ENCODE data around the gene CFAP73. TPM values are rescaled to one million over a fixed set of nuclear protein-coding genes. Genes with fewer than 3 reads are reported as not detected.
A peak's percentile ranks its signal among the peaks of the same experiment; 100 is the strongest.
"Not testable (repeated sequence)": the region's sequence is repeated elsewhere in the genome, so short reads cannot be mapped to it uniquely, and the experiment has no call there.

Gene CFAP73
- total and polyA plus RNA-seq, 4 experiments from 2014 or later: 0.18 TPM; not detected in 3

GRCh38 chr12:113136128-113136989 is 13.2 kb upstream of the CFAP73 start:
- Mint-ChIP-seq H3K4me3 (peak overlapping the region; percentile 56 to 90 (median 80)), H3K36me3 (no peaks in the 10 kb centered on the region), H3K4me1 (peaks cover 4 to 19% (median 11%) of the 10 kb centered on the region in 4 donors), H3K27me3 (peaks cover 3% of the 10 kb centered on the region in 2 donors), H3K27ac (peak overlapping the region; percentile 26 to 91 (median 84)), H3K9me3 (no peaks in the 10 kb centered on the region)
- Histone ChIP-seq H3K36me3 (ENCODE audit: insufficient read depth, low read length) (no peaks in the 10 kb centered on the region), H3K4me3 (ENCODE audit: low read length in 2 of 2) (peak overlapping the region; percentile 34), H3K4me1 (ENCODE audit: insufficient read depth, low read length) (peaks cover 20% of the 10 kb centered on the region), H3K9me3 (ENCODE audit: control insufficient read depth in 1 of 2, low read length in 2 of 2) (no peaks in the 10 kb centered on the region), H3K27ac (ENCODE audit: low read depth, low read length) (no peak overlapping the region), H3K27me3 (ENCODE audit: insufficient read depth, low read length) (no peaks in the 10 kb centered on the region)
- POLR2A ChIA-PET (ENCODE audit: partially characterized antibody): no interaction called here
- CTCF ChIA-PET (ENCODE audit: partially characterized antibody): interaction anchor here (4.1 kb wide), 1 partner anchor 17 kb away, joined by 15 read pairs; no protein-coding TSS in a partner anchor
- intact Hi-C loops (cut with micrococcal nuclease): no loop called here
- peak; percentile 55 to 80 (median 56) for DNase-seq

DNA sequence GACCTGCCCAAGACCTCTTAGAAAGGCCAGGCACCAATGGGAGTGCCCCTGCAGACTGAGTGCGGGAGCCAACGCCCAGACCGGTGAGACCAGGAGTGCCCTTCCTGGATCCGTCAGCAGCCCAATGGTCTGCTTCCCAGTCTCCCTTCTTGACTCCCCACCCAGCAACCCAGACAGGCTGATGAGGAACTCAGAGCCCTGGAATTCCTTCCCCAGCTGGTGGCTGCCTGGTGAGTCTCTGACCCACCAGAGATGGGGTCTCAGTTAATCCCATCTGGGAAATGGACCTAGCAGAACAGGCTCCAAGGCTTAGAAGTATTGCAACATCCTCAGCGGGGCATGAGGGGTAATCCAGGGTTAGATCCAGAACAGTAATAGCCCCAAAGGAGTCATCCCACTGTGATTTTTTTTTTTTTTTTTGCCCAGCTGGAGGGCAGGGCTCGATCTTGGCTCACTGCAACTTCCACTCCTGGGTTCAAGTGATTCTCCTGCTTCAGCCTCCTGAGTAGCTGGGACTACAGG is 12.5 kb upstream of the CFAP73 start:
- no peaks in the 10 kb centered on the region for H3K36me3 ChIP-seq (ENCODE audit: insufficient read depth, low read length)
- no peak for DNase-seq
- Mint-ChIP-seq H3K4me1 (peaks cover 4 to 19% (median 11%) of the 10 kb centered on the region in 4 donors), H3K9me3 (no peaks in the 10 kb centered on the region), H3K4me3 (peak overlapping the region in 1 of 8 donors; percentile 17), H3K27ac (no peak overlapping the region), H3K36me3 (no peaks in the 10 kb centered on the region), H3K27me3 (peaks cover 3% of the 10 kb centered on the region in 2 donors)
- peaks cover 20% of the 10 kb centered on the region for H3K4me1 ChIP-seq (ENCODE audit: insufficient read depth, low read length)
- ChIA-PET CTCF (ENCODE audit: partially characterized antibody) (interaction anchor here (0.8 to 4.1 kb wide), 3 partner anchors 16 to 89 kb away, joined by 3 to 15 read pairs (median 5); no protein-coding TSS in a partner anchor), POLR2A (ENCODE audit: partially characterized antibody) (no interaction called here)
- intact Hi-C loops (cut with micrococcal nuclease): no loop called here
- no peaks in the 10 kb centered on the region for H3K9me3 ChIP-seq (ENCODE audit: control insufficient read depth in 1 of 2, low read length in 2 of 2)
- H3K4me3 ChIP-seq (ENCODE audit: low read length in 2 of 2): no peak overlapping the region
- no peaks in the 10 kb centered on the region for H3K27me3 ChIP-seq (ENCODE audit: insufficient read depth, low read length)
- H3K27ac ChIP-seq (ENCODE audit: low read depth, low read length): no peak overlapping the region

DNA sequence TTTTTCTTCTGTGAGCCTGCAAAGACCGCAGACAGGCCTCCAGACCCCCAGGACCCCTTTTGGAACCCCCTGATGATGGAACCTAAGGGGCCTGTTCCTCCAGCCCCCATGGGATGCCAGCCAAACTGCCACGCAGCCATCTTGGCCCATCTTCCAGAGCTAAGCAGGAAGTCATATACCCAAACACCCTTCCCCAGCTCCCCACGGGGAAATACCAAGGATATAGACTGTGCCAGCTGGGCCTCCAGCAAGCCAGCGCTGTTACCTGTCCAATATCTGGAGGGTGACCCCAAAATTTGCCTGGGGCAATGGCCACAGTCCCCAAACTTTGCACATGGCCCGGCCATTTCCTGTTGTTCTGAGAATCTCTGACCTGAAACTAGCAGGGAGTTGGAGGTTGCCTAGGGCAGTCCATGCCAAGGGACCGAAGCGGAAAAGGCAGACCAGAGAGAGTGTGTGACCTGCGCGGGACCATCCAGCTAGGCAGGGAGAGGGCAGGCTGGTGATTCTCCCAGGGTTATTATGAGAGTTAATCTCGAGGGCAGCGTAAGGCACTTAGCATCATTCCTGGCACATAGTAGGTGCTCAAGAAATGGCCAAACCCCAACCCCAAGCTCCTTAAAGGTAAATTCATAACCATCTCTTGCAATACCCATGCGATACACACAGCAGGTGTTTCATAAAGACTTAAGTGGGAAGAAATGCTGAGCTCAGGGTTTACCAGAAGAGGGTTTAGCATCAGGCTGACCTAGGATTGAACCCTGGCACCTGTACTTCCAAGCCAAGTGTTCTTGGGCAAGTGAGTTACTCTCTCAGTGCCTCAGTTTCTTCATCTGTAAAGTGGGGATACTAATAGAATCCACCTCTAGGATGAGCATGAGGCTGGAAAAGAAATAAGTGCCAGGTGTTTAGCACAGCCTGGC is 11.4 kb upstream of the CFAP73 start:
- POLR2A ChIA-PET (ENCODE audit: partially characterized antibody): no interaction called here
- Histone ChIP-seq H3K9me3 (ENCODE audit: control insufficient read depth in 1 of 2, low read length in 2 of 2) (no peaks in the 10 kb centered on the region), H3K27ac (ENCODE audit: low read depth, low read length) (no peak overlapping the region), H3K4me1 (ENCODE audit: insufficient read depth, low read length) (peaks cover 20% of the 10 kb centered on the region), H3K4me3 (ENCODE audit: low read length in 2 of 2) (no peak overlapping the region), H3K27me3 (ENCODE audit: insufficient read depth, low read length) (no peaks in the 10 kb centered on the region), H3K36me3 (ENCODE audit: insufficient read depth, low read length) (no peaks in the 10 kb centered on the region)
- Mint-ChIP-seq H3K27ac (no peak overlapping the region), H3K27me3 (peaks cover 3% of the 10 kb centered on the region in 2 donors), H3K4me3 (no peak overlapping the region), H3K9me3 (no peaks in the 10 kb centered on the region), H3K36me3 (no peaks in the 10 kb centered on the region), H3K4me1 (peaks cover 4 to 19% (median 11%) of the 10 kb centered on the region in 4 donors)
- DNase-seq: no peak
- CTCF ChIA-PET (ENCODE audit: partially characterized antibody): interaction anchor here (0.5 to 4.1 kb wide), 5 partner anchors 8 to 90 kb away, joined by 3 to 15 read pairs (median 4); no protein-coding TSS in a partner anchor
- intact Hi-C loops (cut with micrococcal nuclease): no loop called here

DNA sequence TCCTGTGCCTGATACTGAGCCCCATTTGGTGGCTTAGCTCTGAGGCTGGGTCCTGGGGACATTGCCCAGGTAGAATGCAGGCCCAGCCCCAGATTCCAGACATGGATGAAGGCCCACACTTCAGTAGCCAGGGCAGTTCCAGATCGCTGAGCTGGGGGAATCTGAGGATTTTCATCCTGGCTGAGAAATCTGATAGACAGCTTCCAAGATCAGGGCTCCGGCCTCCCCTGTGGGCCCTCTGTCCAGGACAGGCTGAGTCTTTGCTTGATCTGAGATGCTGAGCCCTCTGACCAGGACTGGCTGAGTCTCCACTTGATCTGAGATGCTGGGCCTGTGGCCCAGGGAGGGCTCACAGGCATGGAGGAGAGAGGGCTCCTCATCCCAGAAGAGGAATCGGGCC is 10.7 kb upstream of the CFAP73 start:
- H3K4me3 Mint-ChIP-seq: no peak overlapping the region
- no peak for DNase-seq

DNA sequence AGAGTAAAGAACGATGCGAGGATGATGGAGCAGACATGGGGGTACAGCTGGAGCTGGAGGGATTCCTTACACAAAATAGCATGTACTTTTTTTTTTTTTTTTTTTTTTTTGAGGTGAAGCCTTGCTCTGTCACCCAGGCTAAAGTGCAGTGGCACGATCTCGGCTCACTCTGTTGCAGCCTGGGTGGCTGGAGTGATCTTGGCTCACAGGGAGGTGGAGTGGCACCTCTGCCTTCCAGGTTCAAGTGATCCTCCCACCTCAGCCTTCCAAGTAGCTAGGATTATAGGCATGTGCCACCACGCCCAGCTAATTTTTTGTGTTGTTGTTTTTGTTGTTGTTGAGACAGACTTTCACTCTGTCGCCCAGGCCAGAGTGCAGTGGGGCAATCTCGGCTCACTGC is 8.8 kb upstream of the CFAP73 start:
- POLR2A ChIA-PET (ENCODE audit: partially characterized antibody): no interaction called here
- DNase-seq: no peak

More for the DNA sequence above, 10.7 kb upstream of the CFAP73 start:
- H3K9me3 ChIP-seq (ENCODE audit: control insufficient read depth in 1 of 2, low read length in 2 of 2): no peaks in the 10 kb centered on the region
- H3K27me3 Mint-ChIP-seq: peaks cover 3% of the 10 kb centered on the region in 2 donors
- no peaks in the 10 kb centered on the region for H3K36me3 ChIP-seq (ENCODE audit: insufficient read depth, low read length)
- ChIA-PET CTCF (ENCODE audit: partially characterized antibody) (interaction anchor here (0.5 to 0.9 kb wide), 2 partner anchors 7 to 35 kb away, joined by 3 to 4 read pairs; no protein-coding TSS in a partner anchor), POLR2A (ENCODE audit: partially characterized antibody) (no interaction called here)
- no peaks in the 10 kb centered on the region for H3K27me3 ChIP-seq (ENCODE audit: insufficient read depth, low read length)
- no peak overlapping the region for H3K27ac Mint-ChIP-seq
- no peak overlapping the region for H3K27ac ChIP-seq (ENCODE audit: low read depth, low read length)
- no peaks in the 10 kb centered on the region for H3K9me3 Mint-ChIP-seq
- no peak overlapping the region for H3K4me3 ChIP-seq (ENCODE audit: low read length in 2 of 2)
- H3K4me1 Mint-ChIP-seq: peaks cover 4 to 19% (median 11%) of the 10 kb centered on the region in 4 donors
- intact Hi-C loops (cut with micrococcal nuclease): no loop called here
- H3K4me1 ChIP-seq (ENCODE audit: insufficient read depth, low read length): peaks cover 20% of the 10 kb centered on the region
- H3K36me3 Mint-ChIP-seq: no peaks in the 10 kb centered on the region

DNA sequence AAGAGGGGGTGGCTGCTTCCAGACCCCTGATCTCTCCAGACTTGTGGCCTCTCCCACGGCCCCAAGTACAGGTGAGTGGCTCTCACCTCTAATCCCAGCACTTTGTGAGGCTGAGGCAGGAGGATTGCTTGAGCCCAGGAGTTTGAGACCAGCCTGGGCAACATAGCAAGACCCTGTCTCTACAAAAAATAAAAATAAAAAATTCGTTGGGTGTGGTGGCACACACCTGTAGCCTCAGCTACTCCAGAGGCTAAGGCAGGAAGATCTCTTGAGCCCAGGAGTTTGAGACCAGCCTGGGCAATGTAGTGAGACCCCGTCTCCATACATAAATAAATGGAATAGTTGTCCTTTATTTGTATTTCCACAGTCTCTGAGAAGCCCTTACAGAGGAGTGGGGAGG is 7.8 kb upstream of the CFAP73 start:
- H3K9me3 ChIP-seq (ENCODE audit: control insufficient read depth in 1 of 2, low read length in 2 of 2); H3K4me3 ChIP-seq (ENCODE audit: low read length in 2 of 2); H3K4me1 Mint-ChIP-seq; CTCF ChIA-PET (ENCODE audit: partially characterized antibody); POLR2A ChIA-PET (ENCODE audit: partially characterized antibody); H3K4me3 Mint-ChIP-seq; H3K27ac Mint-ChIP-seq; H3K27me3 ChIP-seq (ENCODE audit: insufficient read depth, low read length); H3K36me3 Mint-ChIP-seq; H3K27ac ChIP-seq (ENCODE audit: low read depth, low read length); intact Hi-C loops (cut with micrococcal nuclease); H3K36me3 ChIP-seq (ENCODE audit: insufficient read depth, low read length); H3K9me3 Mint-ChIP-seq; DNase-seq; H3K27me3 Mint-ChIP-seq; H3K4me1 ChIP-seq (ENCODE audit: insufficient read depth, low read length): not testable (repeated sequence)

More for the DNA sequence above, 8.8 kb upstream of the CFAP73 start:
- Histone ChIP-seq H3K9me3 (ENCODE audit: control insufficient read depth in 1 of 2, low read length in 2 of 2) (no peaks in the 10 kb centered on the region), H3K36me3 (ENCODE audit: insufficient read depth, low read length) (no peaks in the 10 kb centered on the region), H3K4me3 (ENCODE audit: low read length in 2 of 2) (no peak overlapping the region), H3K4me1 (ENCODE audit: insufficient read depth, low read length) (peaks cover 12% of the 10 kb centered on the region), H3K27ac (ENCODE audit: low read depth, low read length) (no peak overlapping the region), H3K27me3 (ENCODE audit: insufficient read depth, low read length) (no peaks in the 10 kb centered on the region)
- Mint-ChIP-seq H3K36me3 (no peaks in the 10 kb centered on the region), H3K27me3 (peaks cover 3% of the 10 kb centered on the region in 2 donors), H3K4me1 (peaks cover 4 to 14% (median 10%) of the 10 kb centered on the region in 4 donors), H3K4me3 (no peak overlapping the region), H3K27ac (no peak overlapping the region), H3K9me3 (no peaks in the 10 kb centered on the region)
- intact Hi-C loops (cut with micrococcal nuclease): no loop called here
- CTCF ChIA-PET (ENCODE audit: partially characterized antibody): no interaction called here

All from CD4-positive, alpha-beta memory T cell (primary cell).